HUES6 (cell line): Measurements from ENCODE around the gene TOPAZ1.

Experiments used
- H3K27ac ChIP-seq: 2 replicates; pipeline ENCODE4 v1.7.0; 2013; ENCODE audit warnings: low read depth, mild to moderate bottlenecking, low read length, inconsistent platforms
- H3K27me3 ChIP-seq: 2 replicates; pipeline ENCODE4 v1.6.1; 2013; ENCODE audit warnings: low read length; ENCODE audit not compliant: control insufficient read depth, insufficient read depth
- H3K36me3 ChIP-seq: 2 replicates; pipeline ENCODE4 v1.6.1; 2013; ENCODE audit warnings: low read length; ENCODE audit not compliant: control insufficient read depth, insufficient read depth
- H3K4me1 ChIP-seq: 2 replicates; pipeline ENCODE4 v1.6.1; 2013; ENCODE audit warnings: low read length; ENCODE audit not compliant: control insufficient read depth, insufficient read depth
- H3K4me3 ChIP-seq: 2 replicates; pipeline ENCODE4 v1.5.1; 2013; ENCODE audit warnings: low read depth, low read length
- H3K9ac ChIP-seq: one replicate; pipeline ENCODE4 v1.6.1; 2013; ENCODE audit warnings: mild to moderate bottlenecking, low read length
- H3K9me3 ChIP-seq: 2 replicates; pipeline ENCODE4 v1.6.1; 2013; ENCODE audit warnings: low read depth, low read length; ENCODE audit not compliant: control insufficient read depth, insufficient read depth

Gene TOPAZ1

GRCh38 chr3:44289882-44290462 lies 48.3 kb downstream of the TOPAZ1 start:
- Histone ChIP-seq H3K27ac (no peak overlapping the region), H3K27me3 (no peaks in the 10 kb centered on the region), H3K9ac (no peak overlapping the region)

GRCh38 chr3:44292276-44292675 lies 50.6 kb downstream of the TOPAZ1 start:
- H3K9ac ChIP-seq, result no peak overlapping the region
- no peaks in the 10 kb centered on the region for H3K4me1 ChIP-seq
- H3K27ac ChIP-seq, result no peak overlapping the region
- no peaks in the 10 kb centered on the region for H3K36me3 ChIP-seq
- H3K27me3 ChIP-seq, result no peaks in the 10 kb centered on the region
- no peak overlapping the region for H3K4me3 ChIP-seq
- no peaks in the 10 kb centered on the region for H3K9me3 ChIP-seq

More at GRCh38 chr3:44289882-44290462, 48.3 kb downstream of the TOPAZ1 start:
- no peaks in the 10 kb centered on the region for H3K36me3 ChIP-seq
- no peaks in the 10 kb centered on the region for H3K4me1 ChIP-seq
- H3K9me3 ChIP-seq, result no peaks in the 10 kb centered on the region
- H3K4me3 ChIP-seq, result no peak overlapping the region

DNA sequence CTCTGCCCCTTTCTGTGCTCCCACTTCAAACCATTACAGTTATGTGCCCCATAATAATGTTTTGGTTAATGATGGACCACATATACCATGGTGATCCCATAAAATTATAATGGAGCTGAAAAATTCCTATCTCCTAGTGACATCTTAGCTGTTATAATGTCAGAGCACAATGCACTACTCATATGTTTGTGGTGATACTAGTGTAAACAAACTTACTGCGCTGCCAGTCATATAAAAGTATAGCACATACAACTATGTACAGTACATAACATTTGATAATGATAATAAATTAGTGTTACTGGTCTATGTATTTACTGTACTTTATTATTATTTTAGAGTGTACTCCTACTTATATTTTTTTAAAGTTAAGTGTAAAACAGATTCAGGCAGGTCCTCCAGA lies 51.3 kb downstream of the TOPAZ1 start:
- no peaks in the 10 kb centered on the region for H3K9me3 ChIP-seq
- no peak overlapping the region for H3K9ac ChIP-seq
- H3K36me3 ChIP-seq, result no peaks in the 10 kb centered on the region
- no peak overlapping the region for H3K4me3 ChIP-seq
- no peak overlapping the region for H3K27ac ChIP-seq
- H3K4me1 ChIP-seq, result no peaks in the 10 kb centered on the region
- H3K27me3 ChIP-seq, result no peaks in the 10 kb centered on the region

DNA sequence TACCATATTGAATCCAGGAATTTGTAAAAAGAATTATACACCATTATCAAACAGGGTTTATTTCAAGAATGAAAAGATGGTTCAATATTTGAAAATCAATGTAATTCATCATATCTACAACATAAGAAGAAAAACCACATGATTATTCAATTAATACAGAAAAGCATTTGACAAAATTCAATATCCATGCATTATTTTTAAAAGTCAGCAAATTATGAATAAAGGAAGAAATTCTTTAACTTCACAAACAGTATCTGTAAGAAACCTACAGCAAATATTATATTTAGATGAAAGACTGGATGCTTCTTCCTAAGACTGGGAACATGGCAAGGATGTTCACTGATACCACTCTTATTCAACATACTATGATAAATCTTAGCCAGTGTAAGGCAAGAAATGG lies 55.6 kb downstream of the TOPAZ1 start:
- H3K27ac ChIP-seq, result no peak overlapping the region
- no peaks in the 10 kb centered on the region for H3K4me1 ChIP-seq
- no peak overlapping the region for H3K9ac ChIP-seq
- H3K36me3 ChIP-seq, result no peaks in the 10 kb centered on the region
- no peaks in the 10 kb centered on the region for H3K9me3 ChIP-seq
- no peaks in the 10 kb centered on the region for H3K27me3 ChIP-seq
- H3K4me3 ChIP-seq, result no peak overlapping the region

DNA sequence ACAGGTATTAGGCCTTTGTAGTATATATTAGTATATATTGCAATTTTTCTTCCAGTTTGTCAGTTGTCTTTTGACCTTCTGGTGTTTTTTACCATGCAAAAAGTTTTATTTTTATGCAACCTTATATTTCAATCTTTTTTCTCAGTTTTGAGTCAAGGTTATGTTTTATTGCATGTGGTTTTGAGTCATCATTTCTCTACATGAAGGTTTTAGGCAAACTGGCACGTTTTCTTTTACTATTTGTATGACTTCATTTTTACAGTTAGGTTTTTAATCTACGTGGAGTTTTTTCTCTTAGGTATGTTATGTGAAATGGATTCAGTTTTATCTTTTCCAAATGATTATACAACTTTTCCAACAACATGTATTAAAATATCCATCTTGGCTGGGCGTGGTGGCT lies 60.1 kb downstream of the TOPAZ1 start:
- H3K27me3 ChIP-seq, result no peaks in the 10 kb centered on the region
- no peak overlapping the region for H3K9ac ChIP-seq
- no peaks in the 10 kb centered on the region for H3K9me3 ChIP-seq
- H3K4me1 ChIP-seq, result no peaks in the 10 kb centered on the region
- no peak overlapping the region for H3K27ac ChIP-seq
- H3K36me3 ChIP-seq, result no peaks in the 10 kb centered on the region
- no peak overlapping the region for H3K4me3 ChIP-seq

- H3K27me3 ChIP-seq, result no peaks in the 10 kb centered on the region
These were observed 67.8 kb downstream of the TOPAZ1 start for GRCh38 chr3:44309500-44309899.

GRCh38 chr3:44318891-44319311 lies 77.2 kb downstream of the TOPAZ1 start:
- H3K27me3 ChIP-seq, result no peaks in the 10 kb centered on the region
- H3K27ac ChIP-seq, result no peak overlapping the region
- H3K9ac ChIP-seq, result no peak overlapping the region

More at GRCh38 chr3:44309500-44309899, 67.8 kb downstream of the TOPAZ1 start:
- Histone ChIP-seq H3K4me1 (no peaks in the 10 kb centered on the region), H3K4me3 (no peak overlapping the region), H3K9me3 (no peaks in the 10 kb centered on the region), H3K27ac (no peak overlapping the region), H3K9ac (no peak overlapping the region), H3K36me3 (no peaks in the 10 kb centered on the region)

DNA sequence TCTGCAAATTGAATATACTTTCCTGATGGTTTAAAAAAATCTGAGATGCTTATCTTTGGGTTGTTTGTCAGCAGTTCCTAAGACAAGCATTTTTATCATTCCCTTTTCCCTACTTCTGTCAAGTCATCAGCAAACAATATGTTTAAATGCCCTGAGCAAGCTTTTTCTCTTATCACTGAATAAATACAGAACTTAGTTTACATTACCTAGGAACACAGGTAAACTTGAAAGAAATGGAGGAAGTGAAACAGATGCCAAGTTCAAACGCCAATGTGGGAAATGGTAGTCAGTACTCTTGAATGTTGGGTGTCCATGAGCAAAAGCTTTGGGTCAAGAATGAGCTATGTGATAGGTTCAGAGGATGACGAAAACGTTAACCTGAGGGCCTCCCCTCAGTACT lies 79.6 kb downstream of the TOPAZ1 start:
- Histone ChIP-seq H3K9me3 (no peaks in the 10 kb centered on the region), H3K27ac (no peak overlapping the region), H3K4me1 (no peaks in the 10 kb centered on the region), H3K4me3 (no peak overlapping the region), H3K27me3 (no peaks in the 10 kb centered on the region), H3K9ac (no peak overlapping the region), H3K36me3 (no peaks in the 10 kb centered on the region)

More at GRCh38 chr3:44318891-44319311, 77.2 kb downstream of the TOPAZ1 start:
- H3K36me3 ChIP-seq, result no peaks in the 10 kb centered on the region
- no peaks in the 10 kb centered on the region for H3K9me3 ChIP-seq
- H3K4me1 ChIP-seq, result no peaks in the 10 kb centered on the region
- H3K4me3 ChIP-seq, result no peak overlapping the region

GRCh38 chr3:44323341-44323955 lies 81.8 kb downstream of the TOPAZ1 start:
- Histone ChIP-seq H3K9ac (no peak overlapping the region), H3K36me3 (no peaks in the 10 kb centered on the region), H3K27ac (no peak overlapping the region), H3K4me3 (no peak overlapping the region), H3K4me1 (no peaks in the 10 kb centered on the region), H3K27me3 (no peaks in the 10 kb centered on the region), H3K9me3 (no peaks in the 10 kb centered on the region)

- Histone ChIP-seq H3K27ac (no peak overlapping the region), H3K9ac (no peak overlapping the region), H3K4me1 (no peaks in the 10 kb centered on the region), H3K36me3 (no peaks in the 10 kb centered on the region), H3K4me3 (no peak overlapping the region), H3K9me3 (no peaks in the 10 kb centered on the region), H3K27me3 (no peaks in the 10 kb centered on the region)
These were observed 82.9 kb downstream of the TOPAZ1 start for GRCh38 chr3:44324584-44324983.

DNA sequence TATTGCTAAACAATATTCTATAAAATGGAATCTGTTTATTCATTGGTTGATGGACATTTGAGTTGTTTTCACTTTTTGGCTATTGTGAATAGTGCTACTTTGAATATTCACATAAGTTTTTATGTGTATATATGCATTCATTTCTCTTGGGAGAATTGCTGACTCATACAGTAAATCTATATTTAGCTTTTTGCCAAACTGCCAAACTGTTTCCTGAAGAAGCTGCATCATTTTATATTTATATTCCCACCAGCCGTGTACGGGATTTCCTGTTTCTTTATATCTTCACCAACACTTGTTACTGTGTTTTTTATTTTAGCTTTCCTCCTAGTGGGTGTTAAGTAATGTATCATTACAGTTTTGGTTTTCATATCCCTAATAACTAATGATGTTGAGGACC lies 84.3 kb downstream of the TOPAZ1 start:
- no peak overlapping the region for H3K27ac ChIP-seq
- H3K4me1 ChIP-seq, result no peaks in the 10 kb centered on the region
- H3K9me3 ChIP-seq, result no peaks in the 10 kb centered on the region
- H3K9ac ChIP-seq, result no peak overlapping the region
- H3K4me3 ChIP-seq, result no peak overlapping the region
- H3K27me3 ChIP-seq, result no peaks in the 10 kb centered on the region
- no peaks in the 10 kb centered on the region for H3K36me3 ChIP-seq
